Endothelial cell (in vitro differentiated cells): ENCODE results near the gene CTNNA2. TPM values are rescaled to one million over a fixed set of nuclear protein-coding genes. Genes with fewer than 3 reads are reported as not detected.

Experiments
- DNase-seq: peaks from one replicate; pipeline ENCODE4 v3.0.0; 2021; ENCODE audit warnings: low spot score
- H3K27ac Mint-ChIP-seq: one replicate; pipeline ENCODE4 v1.8.0; 2021; ENCODE audit warnings: mixed read lengths, inconsistent platforms; ENCODE audit not compliant: unreplicated experiment
- H3K27me3 Mint-ChIP-seq: one replicate; pipeline ENCODE4 v1.8.0; 2021; ENCODE audit warnings: mild to moderate bottlenecking, moderate library complexity, mixed read lengths, inconsistent platforms; ENCODE audit not compliant: unreplicated experiment
- H3K36me3 Mint-ChIP-seq: one replicate; pipeline ENCODE4 v1.8.0; 2021; ENCODE audit warnings: mild to moderate bottlenecking, low read depth, mixed read lengths, inconsistent platforms; ENCODE audit not compliant: unreplicated experiment
- H3K4me1 Mint-ChIP-seq: one replicate; pipeline ENCODE4 v1.8.0; 2021; ENCODE audit warnings: mild to moderate bottlenecking, mixed read lengths, inconsistent platforms; ENCODE audit not compliant: unreplicated experiment
- H3K4me3 Mint-ChIP-seq: one replicate; pipeline ENCODE4 v1.8.0; 2021; ENCODE audit warnings: mild to moderate bottlenecking, mixed read lengths, inconsistent platforms; ENCODE audit not compliant: unreplicated experiment
- H3K9me3 Mint-ChIP-seq: one replicate; pipeline ENCODE4 v1.8.0; 2021; ENCODE audit warnings: mixed read lengths, inconsistent platforms; ENCODE audit not compliant: unreplicated experiment
- CTCF ChIP-seq: fragments of 200-600 bp; sonication (generic); IDR thresholded peaks from one replicate; pipeline ENCODE4 v1.5.0; 2021; ENCODE audit warnings: antibody characterized with exemption; ENCODE audit not compliant: unreplicated experiment
- total RNA-seq: library from RNA; stranded (reverse); fragmentation: NEBNext Ultra II Directional; extraction: Animal tissue kit (Norgen Biotek cat#: 25700); gene quantifications from one replicate; pipeline ENCODE4 v1.2.1, GENCODE V29; 2021; ENCODE audit not compliant: unreplicated experiment

The CTNNA2 gene
- total RNA-seq, 1 donor from 2014 or later, result 4.7 TPM

DNA sequence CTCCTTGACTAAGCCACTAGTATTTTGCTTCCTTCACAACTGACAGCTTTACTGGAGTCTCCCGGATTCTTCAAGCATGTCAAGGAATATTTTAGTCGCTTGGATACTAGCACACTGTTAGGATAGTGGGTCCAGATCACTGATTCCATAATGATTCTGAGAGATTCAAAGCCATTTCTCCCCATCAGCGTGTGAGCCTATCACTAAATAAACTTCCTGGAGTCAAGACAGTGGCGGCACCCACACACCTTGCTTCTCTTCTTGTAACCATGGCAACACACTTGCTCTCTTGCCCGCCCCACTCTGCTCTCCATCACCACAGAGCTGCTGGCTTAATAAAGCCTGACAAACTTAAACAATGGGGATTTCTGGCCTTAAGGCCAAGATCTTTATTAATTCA lies 546.6 kb downstream of the CTNNA2 start:
- Mint-ChIP-seq H3K36me3 (no peaks in the 10 kb centered on the region), H3K27ac (no peak overlapping the region), H3K4me3 (no peak overlapping the region), H3K27me3 (no peaks in the 10 kb centered on the region), H3K9me3 (no peaks in the 10 kb centered on the region), H3K4me1 (peaks cover 7% of the 10 kb centered on the region)
- no peak for DNase-seq
- TF ChIP-seq CTCF, result no peak

- no peaks in the 10 kb centered on the region for H3K27me3 Mint-ChIP-seq
- no peaks in the 10 kb centered on the region for H3K36me3 Mint-ChIP-seq
- no peak overlapping the region for H3K4me3 Mint-ChIP-seq
- no peak for TF ChIP-seq CTCF
- no peak for DNase-seq
- no peaks in the 10 kb centered on the region for H3K9me3 Mint-ChIP-seq
- H3K27ac Mint-ChIP-seq, result no peak overlapping the region
- peaks cover 7% of the 10 kb centered on the region for H3K4me1 Mint-ChIP-seq
These were observed 549.0 kb downstream of the CTNNA2 start for GRCh38 chr2:80061881-80062280.

- Mint-ChIP-seq H3K27ac (no peak overlapping the region), H3K4me1 (peaks cover 7% of the 10 kb centered on the region), H3K9me3 (no peaks in the 10 kb centered on the region), H3K36me3 (no peaks in the 10 kb centered on the region), H3K27me3 (no peaks in the 10 kb centered on the region), H3K4me3 (no peak overlapping the region)
- no peak for DNase-seq
- no peak for TF ChIP-seq CTCF
These were observed 549.4 kb downstream of the CTNNA2 start for GRCh38 chr2:80062298-80062697.

- H3K4me3 Mint-ChIP-seq, result no peak overlapping the region
- no peak for TF ChIP-seq CTCF
- DNase-seq, result no peak
- no peaks in the 10 kb centered on the region for H3K27me3 Mint-ChIP-seq
- H3K9me3 Mint-ChIP-seq, result no peaks in the 10 kb centered on the region
- H3K4me1 Mint-ChIP-seq, result no peaks in the 10 kb centered on the region
- no peak overlapping the region for H3K27ac Mint-ChIP-seq
- no peaks in the 10 kb centered on the region for H3K36me3 Mint-ChIP-seq
These were observed 555.3 kb downstream of the CTNNA2 start for GRCh38 chr2:80068038-80068731.

DNA sequence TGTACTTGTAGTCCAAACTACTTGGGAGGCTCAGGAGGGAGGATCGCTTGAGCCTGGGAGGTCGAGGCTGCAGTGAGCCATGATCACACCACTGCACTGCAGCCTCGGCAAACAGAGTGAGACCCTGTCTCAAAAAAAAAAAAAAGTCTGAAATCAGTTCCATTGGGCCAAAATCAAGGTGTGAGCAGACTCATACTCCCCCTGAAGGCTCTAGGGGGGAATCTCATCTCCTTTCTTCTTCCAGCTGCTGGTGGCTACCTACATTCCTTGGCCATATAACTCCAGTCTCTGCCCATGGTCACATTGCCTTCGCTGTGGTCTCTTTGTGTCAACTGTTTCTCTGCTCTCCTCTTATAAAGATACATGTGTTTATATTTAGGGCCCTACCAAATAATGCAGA lies 557.7 kb downstream of the CTNNA2 start:
- Mint-ChIP-seq H3K27ac (no peak overlapping the region), H3K4me3 (no peak overlapping the region), H3K27me3 (no peaks in the 10 kb centered on the region), H3K9me3 (no peaks in the 10 kb centered on the region), H3K4me1 (no peaks in the 10 kb centered on the region), H3K36me3 (no peaks in the 10 kb centered on the region)
- TF ChIP-seq CTCF, result no peak
- DNase-seq, result no peak
